SU-DHL-6 (cell line): ENCODE results near the gene ESPN.

ENCODE experiments used
- CTCF ChIP-seq: fragments of 200-600 bp; sonication (generic); IDR thresholded peaks from one replicate; pipeline ENCODE4 v1.5.1; 2017; ENCODE audit warnings: antibody characterized with exemption, mild to moderate bottlenecking, low read length, moderate library complexity; ENCODE audit not compliant: insufficient read depth, poor library complexity, severe bottlenecking
- EZH2phosphoT487 ChIP-seq: fragments of 200-600 bp; sonication (generic), shearing (Covaris generic); conservative IDR thresholded peaks from 2 replicates; pipeline ENCODE4 v1.6.1; 2018; ENCODE audit warnings: mild to moderate bottlenecking, antibody characterized with exemption, low read length, moderate library complexity, mixed read lengths

GRCh38 chr1:6466023-6466422 lies 41.4 kb downstream of the ESPN start, which contains the start of gene TNFRSF25:
- no peak for TF ChIP-seq CTCF
- no peak for TF ChIP-seq EZH2phosphoT487
